NB4 (cell line): ENCODE results near the gene NR3C1.

ENCODE experiments used
- CTCF ChIP-seq: IDR thresholded peaks from one replicate; pipeline ENCODE4 v1.5.1; 2012; ENCODE audit warnings: low read depth, low read length
- POLR2A ChIP-seq: IDR thresholded peaks from 2 replicates; pipeline ENCODE4 v1.6.1; 2011; ENCODE audit warnings: mild to moderate bottlenecking; ENCODE audit not compliant: insufficient read length; ENCODE audit errors: extremely low read depth

- no peak for TF ChIP-seq CTCF
- TF ChIP-seq POLR2A, result no peak
These were observed 7.0 kb downstream of the NR3C1 start for GRCh38 chr5:143396353-143396940.
